Progenitor cell of endocrine pancreas (in vitro differentiated cells): ENCODE measurements around the gene MAN2A2. TPM values are rescaled to one million over a fixed set of nuclear protein-coding genes. Genes with fewer than 3 reads are reported as not detected.

Experiments used
- DNase-seq: peaks from one replicate; pipeline ENCODE4 v3.0.0; 2021; ENCODE audit warnings: low spot score; ENCODE audit not compliant: unreplicated experiment
- H3K27ac Mint-ChIP-seq: 2 replicates; pipeline ENCODE4 v1.8.0; 2021; ENCODE audit warnings: mild to moderate bottlenecking, moderate library complexity, mixed read lengths
- H3K27me3 Mint-ChIP-seq: 2 replicates; pipeline ENCODE4 v1.8.0; 2021; ENCODE audit warnings: mixed read lengths
- H3K36me3 Mint-ChIP-seq: 2 replicates; pipeline ENCODE4 v1.8.0; 2022; ENCODE audit warnings: mixed read lengths; ENCODE audit not compliant: insufficient read depth
- H3K4me1 Mint-ChIP-seq: 2 replicates; pipeline ENCODE4 v1.8.0; 2021; ENCODE audit warnings: low read depth, mixed read lengths
- H3K4me3 Mint-ChIP-seq: 2 replicates; pipeline ENCODE4 v1.8.0; 2021; ENCODE audit warnings: low read depth, mild to moderate bottlenecking, moderate library complexity, mixed read lengths
- H3K9me3 Mint-ChIP-seq: 2 replicates; pipeline ENCODE4 v1.8.0; 2021; ENCODE audit warnings: low read depth, mixed read lengths
- total RNA-seq: library from RNA; stranded (reverse); gene quantifications from 2 replicates; pipeline ENCODE4 v1.2.1, GENCODE V29; 2021
- TF ChIP-seq, protein P1 (sequence below): fragments of 200-600 bp; sonication (generic); IDR thresholded peaks from one replicate; pipeline ENCODE4 v1.5.0; 2021; ENCODE audit warnings: antibody characterized with exemption, mild to moderate bottlenecking; ENCODE audit not compliant: unreplicated experiment

MAN2A2 gene
- total RNA-seq, 1 donor from 2014 or later, result 117 TPM

DNA sequence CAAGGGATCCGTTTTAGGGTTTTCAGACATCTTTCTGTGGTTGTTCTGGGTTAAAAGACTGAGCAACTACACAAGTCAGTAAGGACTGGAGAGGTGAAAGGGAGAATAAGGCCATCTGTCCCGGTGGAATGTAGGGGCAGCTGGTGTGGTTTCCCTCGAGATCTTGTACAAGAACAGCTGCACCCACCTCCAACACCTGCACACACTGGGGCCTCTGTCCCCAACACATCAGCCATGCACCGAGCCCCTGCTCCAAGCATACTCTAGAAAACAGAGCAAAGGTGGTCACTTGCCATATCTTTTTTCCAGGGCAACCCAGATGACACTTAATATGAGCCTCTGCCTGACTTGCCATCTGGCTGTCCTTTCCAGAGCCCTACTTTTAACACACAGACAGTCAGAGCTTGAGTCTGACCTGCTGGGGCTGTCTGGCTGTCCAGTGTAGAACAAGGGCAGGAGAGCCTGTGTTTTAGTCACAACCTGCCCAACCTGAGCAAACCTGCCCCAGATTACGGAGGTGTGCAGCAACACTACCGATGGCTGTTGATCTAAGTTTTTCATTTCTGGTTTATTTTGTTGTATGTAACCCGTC lies 12.2 kb downstream of the MAN2A2 start:
- H3K27ac Mint-ChIP-seq, result no peak overlapping the region
- no peak overlapping the region for H3K4me3 Mint-ChIP-seq
- H3K9me3 Mint-ChIP-seq, result no peaks in the 10 kb centered on the region

DNA sequence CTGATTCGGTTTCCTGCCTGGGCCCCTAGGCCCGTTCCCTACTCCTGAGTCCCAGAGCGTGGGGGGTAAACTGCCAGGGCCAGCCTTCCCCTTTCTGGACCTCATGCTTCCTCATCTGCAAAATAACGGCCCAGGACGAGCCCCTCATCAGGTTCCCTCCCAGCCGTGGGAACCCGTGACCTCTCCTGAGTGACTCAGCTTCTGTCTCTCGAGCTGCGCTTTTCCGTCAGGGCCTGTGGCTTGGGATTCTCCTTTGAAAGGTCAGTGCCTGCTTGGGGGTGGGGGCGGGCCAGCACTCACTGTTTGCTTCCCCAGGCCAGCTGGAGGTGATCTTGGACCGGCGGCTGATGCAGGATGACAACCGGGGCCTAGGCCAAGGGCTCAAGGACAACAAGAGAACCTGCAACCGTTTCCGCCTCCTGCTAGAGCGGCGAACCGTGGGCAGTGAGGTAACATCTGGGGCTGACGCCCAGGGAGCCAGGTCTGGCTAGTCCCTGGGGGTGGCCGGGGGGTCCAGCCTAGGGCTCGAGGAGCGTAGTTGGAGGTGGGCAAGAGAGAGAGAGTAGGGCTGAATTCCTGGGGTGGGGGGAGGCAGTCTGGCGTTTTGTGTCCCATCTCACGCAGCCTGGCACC lies 12.8 kb downstream of the MAN2A2 start:
- Mint-ChIP-seq H3K27me3 (no peaks in the 10 kb centered on the region), H3K36me3 (peaks cover 21% of the 10 kb centered on the region), H3K9me3 (no peaks in the 10 kb centered on the region), H3K27ac (no peak overlapping the region), H3K4me3 (no peak overlapping the region), H3K4me1 (no peaks in the 10 kb centered on the region)
- TF ChIP-seq, protein P1, sequence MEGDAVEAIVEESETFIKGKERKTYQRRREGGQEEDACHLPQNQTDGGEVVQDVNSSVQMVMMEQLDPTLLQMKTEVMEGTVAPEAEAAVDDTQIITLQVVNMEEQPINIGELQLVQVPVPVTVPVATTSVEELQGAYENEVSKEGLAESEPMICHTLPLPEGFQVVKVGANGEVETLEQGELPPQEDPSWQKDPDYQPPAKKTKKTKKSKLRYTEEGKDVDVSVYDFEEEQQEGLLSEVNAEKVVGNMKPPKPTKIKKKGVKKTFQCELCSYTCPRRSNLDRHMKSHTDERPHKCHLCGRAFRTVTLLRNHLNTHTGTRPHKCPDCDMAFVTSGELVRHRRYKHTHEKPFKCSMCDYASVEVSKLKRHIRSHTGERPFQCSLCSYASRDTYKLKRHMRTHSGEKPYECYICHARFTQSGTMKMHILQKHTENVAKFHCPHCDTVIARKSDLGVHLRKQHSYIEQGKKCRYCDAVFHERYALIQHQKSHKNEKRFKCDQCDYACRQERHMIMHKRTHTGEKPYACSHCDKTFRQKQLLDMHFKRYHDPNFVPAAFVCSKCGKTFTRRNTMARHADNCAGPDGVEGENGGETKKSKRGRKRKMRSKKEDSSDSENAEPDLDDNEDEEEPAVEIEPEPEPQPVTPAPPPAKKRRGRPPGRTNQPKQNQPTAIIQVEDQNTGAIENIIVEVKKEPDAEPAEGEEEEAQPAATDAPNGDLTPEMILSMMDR, result no peak
- no peak for DNase-seq

More for the DNA sequence above, 12.2 kb downstream of the MAN2A2 start:
- TF ChIP-seq, protein P1, result no peak
- peaks cover 21% of the 10 kb centered on the region for H3K36me3 Mint-ChIP-seq
- H3K4me1 Mint-ChIP-seq, result no peaks in the 10 kb centered on the region
- no peak for DNase-seq
- no peaks in the 10 kb centered on the region for H3K27me3 Mint-ChIP-seq

DNA sequence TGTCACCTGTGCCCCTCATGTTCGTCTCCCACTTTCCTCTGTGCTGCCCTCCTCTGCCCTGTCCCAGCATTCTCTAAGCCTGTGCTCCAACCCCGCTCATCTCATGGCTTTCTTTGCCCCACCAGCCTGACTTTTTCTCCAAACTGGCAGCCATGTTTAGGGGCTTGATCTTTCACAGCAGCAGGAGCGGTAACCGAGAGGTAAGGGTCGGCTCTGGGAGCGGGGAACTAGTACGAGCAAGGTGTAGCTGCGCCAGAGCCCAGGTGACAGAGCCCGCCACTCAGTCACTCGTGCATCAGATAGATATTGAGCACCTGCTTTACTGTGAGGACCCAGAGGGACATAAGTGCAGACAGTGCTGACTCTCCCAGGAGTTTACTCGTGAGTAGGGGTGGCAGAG lies 13.4 kb downstream of the MAN2A2 start:
- Mint-ChIP-seq H3K9me3 (no peaks in the 10 kb centered on the region), H3K27me3 (no peaks in the 10 kb centered on the region), H3K4me1 (no peaks in the 10 kb centered on the region), H3K36me3 (peaks cover 23% of the 10 kb centered on the region), H3K27ac (no peak overlapping the region), H3K4me3 (no peak overlapping the region)
- TF ChIP-seq, protein P1, result no peak
- DNase-seq, result no peak

DNA sequence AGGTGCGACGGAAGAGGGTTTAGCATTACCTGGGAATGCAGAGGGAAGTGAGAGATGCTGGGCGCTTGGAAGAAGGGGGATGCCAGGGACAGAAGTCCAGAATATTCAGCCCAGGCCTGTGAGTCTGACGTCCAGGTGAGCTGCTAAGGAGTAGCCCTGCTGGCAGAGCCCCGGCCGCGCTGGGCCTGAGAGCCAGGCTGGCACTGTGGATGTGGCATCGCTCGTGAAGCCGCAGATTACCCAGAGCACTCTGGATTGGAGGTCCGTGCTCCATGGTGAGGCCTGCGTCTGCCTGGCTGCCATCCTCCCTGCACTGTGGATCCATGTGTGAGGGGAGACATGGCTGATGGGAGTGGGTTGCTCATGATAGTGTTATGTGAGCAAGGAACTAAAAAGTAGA lies 14.5 kb downstream of the MAN2A2 start:
- Mint-ChIP-seq H3K4me1 (no peaks in the 10 kb centered on the region), H3K9me3 (no peaks in the 10 kb centered on the region), H3K27ac (no peak overlapping the region), H3K4me3 (no peak overlapping the region), H3K27me3 (no peaks in the 10 kb centered on the region), H3K36me3 (peaks cover 23% of the 10 kb centered on the region)
- DNase-seq, result no peak
- TF ChIP-seq, protein P1, result no peak

DNA sequence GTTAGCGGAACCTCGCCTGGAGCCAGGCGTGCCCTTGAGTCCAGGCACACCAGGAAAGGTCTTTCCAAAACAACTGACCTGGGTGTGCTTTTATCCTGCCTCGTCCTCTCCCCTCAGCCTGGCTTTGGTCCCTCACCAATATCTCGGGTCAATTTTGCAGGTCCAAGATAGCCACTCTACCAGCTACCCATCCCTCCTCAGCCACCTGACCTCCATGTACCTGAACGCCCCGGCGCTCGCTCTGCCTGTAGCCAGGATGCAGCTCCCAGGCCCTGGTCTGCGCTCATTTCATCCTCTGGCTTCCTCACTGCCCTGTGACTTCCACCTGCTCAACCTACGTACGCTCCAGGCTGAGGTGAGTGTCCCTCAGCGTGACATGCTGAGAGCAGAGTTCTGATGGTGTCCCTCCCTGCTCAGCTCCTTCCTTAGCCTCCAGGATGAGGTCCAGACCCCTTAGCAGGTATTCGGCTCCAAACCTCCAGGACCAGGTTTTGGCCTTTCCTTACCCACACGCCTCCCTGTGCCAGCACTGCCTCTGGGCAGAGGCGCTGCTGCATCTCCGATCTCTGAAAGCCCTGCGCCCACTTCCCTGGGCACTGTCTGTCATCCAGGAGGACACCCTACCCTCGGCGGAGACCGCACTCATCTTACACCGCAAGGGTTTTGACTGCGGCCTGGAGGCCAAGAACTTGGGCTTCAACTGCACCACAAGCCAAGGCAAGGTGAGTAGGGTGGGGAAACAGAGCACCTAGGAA lies 15.1 kb downstream of the MAN2A2 start:
- H3K4me3 Mint-ChIP-seq, result no peak overlapping the region
- no peak for DNase-seq
- H3K4me1 Mint-ChIP-seq, result no peaks in the 10 kb centered on the region
- H3K9me3 Mint-ChIP-seq, result no peaks in the 10 kb centered on the region
- TF ChIP-seq, protein P1, result no peak
- H3K27me3 Mint-ChIP-seq, result no peaks in the 10 kb centered on the region
- no peak overlapping the region for H3K27ac Mint-ChIP-seq
- H3K36me3 Mint-ChIP-seq, result peaks cover 23% of the 10 kb centered on the region
